ENCODE results near the gene PEX16. TPM values are rescaled to one million over a fixed set of nuclear protein-coding genes. Genes with fewer than 3 reads are reported as not detected.
"Not testable (repeated sequence)": the region's sequence is repeated elsewhere in the genome, so short reads cannot be mapped to it uniquely, and the experiment has no call there.

The PEX16 gene
- total and polyA plus RNA-seq, 5 donors from 2014 or later = 52.6 to 64.1 (median 61.4) TPM

- H3K9me3 Mint-ChIP-seq = peaks cover 0 to 2% (median 0%) of the 10 kb centered on the region in 7 donors
- no peak overlapping the region for H3K4me3 ChIP-seq (ENCODE audit: low read depth, low read length)
- H3K27ac Mint-ChIP-seq = no peak overlapping the region
- no peaks in the 10 kb centered on the region for H3K27me3 ChIP-seq (ENCODE audit: control insufficient read depth, insufficient read depth, low read length)
- H3K36me3 ChIP-seq (ENCODE audit: control insufficient read depth, insufficient read depth, low read length) = peaks cover 1% of the 10 kb centered on the region
- H3K4me1 Mint-ChIP-seq = peaks cover 0 to 16% (median 4%) of the 10 kb centered on the region in 4 donors
- H3K36me3 Mint-ChIP-seq = no peaks in the 10 kb centered on the region
- no peaks in the 10 kb centered on the region for H3K9me3 ChIP-seq (ENCODE audit: control insufficient read depth in 2 of 2, low read length in 2 of 2)
- no peak overlapping the region for H3K27ac ChIP-seq (ENCODE audit: insufficient read depth, low read length, poor library complexity, severe bottlenecking)
- peak overlapping the region in 2 of 4 donors; percentile 31 to 58 for H3K4me3 Mint-ChIP-seq
- peaks cover 18% of the 10 kb centered on the region for H3K4me1 ChIP-seq (ENCODE audit: control insufficient read depth, insufficient read depth, low read length, poor library complexity, severe bottlenecking)
- DNase-seq (no peak), ATAC-seq (ENCODE audit: low read depth in 2 of 2) (no peak)
- peaks cover 23% of the 10 kb centered on the region for H3K27me3 Mint-ChIP-seq
Measured at GRCh38 chr11:45904309-45904915, 13.3 kb downstream of the PEX16 start.

DNA sequence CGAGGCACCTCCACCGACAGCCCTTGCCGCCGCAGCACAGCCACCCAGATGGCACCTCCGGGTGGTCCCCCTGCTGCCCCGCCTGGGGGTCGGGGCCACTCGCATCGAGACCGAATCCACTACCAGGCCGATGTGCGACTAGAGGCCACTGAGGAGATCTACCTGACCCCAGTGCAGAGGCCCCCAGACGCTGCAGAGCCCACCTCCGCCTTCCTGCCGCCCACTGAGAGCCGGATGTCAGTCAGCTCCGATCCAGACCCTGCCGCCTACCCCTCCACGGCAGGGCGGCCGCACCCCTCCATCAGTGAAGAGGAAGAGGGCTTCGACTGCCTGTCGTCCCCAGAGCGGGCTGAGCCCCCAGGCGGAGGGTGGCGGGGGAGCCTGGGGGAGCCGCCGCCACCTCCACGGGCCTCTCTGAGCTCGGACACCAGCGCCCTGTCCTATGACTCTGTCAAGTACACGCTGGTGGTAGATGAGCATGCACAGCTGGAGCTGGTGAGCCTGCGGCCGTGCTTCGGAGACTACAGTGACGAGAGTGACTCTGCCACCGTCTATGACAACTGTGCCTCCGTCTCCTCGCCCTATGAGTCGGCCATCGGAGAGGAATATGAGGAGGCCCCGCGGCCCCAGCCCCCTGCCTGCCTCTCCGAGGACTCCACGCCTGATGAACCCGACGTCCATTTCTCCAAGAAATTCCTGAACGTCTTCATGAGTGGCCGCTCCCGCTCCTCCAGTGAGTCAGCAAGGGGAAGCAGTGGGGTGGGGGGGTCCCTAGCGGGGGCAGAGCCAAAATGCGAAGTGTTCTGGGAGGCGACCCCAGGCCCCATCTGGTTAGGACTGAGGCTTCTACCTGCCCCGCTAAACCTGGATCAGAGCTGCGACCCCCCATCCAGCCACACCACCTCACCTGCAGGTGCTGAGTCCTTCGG is 15.0 kb downstream of the PEX16 start:
- peaks cover 0 to 23% (median 5%) of the 10 kb centered on the region in 4 donors for H3K4me1 Mint-ChIP-seq
- Histone ChIP-seq H3K27me3 (ENCODE audit: control insufficient read depth, insufficient read depth, low read length) (peaks cover 12% of the 10 kb centered on the region), H3K9me3 (ENCODE audit: control insufficient read depth in 2 of 2, low read length in 2 of 2) (no peaks in the 10 kb centered on the region), H3K4me3 (ENCODE audit: low read depth, low read length) (no peak overlapping the region), H3K27ac (ENCODE audit: insufficient read depth, low read length, poor library complexity, severe bottlenecking) (no peak overlapping the region), H3K4me1 (ENCODE audit: control insufficient read depth, insufficient read depth, low read length, poor library complexity, severe bottlenecking) (peaks cover 26% of the 10 kb centered on the region), H3K36me3 (ENCODE audit: control insufficient read depth, insufficient read depth, low read length) (no peaks in the 10 kb centered on the region)
- no peak overlapping the region for H3K4me3 Mint-ChIP-seq
- peaks cover 0 to 4% (median 0%) of the 10 kb centered on the region in 7 donors for H3K9me3 Mint-ChIP-seq
- H3K27ac Mint-ChIP-seq = no peak overlapping the region
- DNase-seq (no peak), ATAC-seq (ENCODE audit: low read depth in 2 of 2) (no peak)
- H3K36me3 Mint-ChIP-seq = no peaks in the 10 kb centered on the region
- H3K27me3 Mint-ChIP-seq = peaks cover 38% of the 10 kb centered on the region

DNA sequence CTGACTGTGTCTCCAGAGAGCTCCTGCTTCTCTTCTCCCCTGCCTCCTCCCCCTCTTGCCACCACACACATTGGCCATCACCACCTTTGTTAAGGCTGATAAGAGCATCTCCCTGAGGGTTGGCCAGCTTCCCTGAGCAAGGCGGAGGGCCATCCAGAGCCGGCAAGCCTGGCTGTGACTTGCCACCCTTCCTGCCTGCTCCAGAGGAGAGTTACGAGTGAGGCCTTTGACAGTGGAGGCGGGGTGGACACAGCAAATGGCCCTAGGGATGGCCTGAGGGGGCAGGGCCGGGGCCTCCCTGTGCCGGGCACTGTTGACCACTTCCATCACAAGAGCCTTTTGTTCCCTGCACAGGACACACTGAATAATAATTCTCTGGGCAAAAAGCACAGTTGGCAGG is 16.1 kb downstream of the PEX16 start:
- Histone ChIP-seq H3K4me3 (ENCODE audit: low read depth, low read length) (no peak overlapping the region), H3K27ac (ENCODE audit: insufficient read depth, low read length, poor library complexity, severe bottlenecking) (no peak overlapping the region), H3K27me3 (ENCODE audit: control insufficient read depth, insufficient read depth, low read length) (peaks cover 15% of the 10 kb centered on the region), H3K36me3 (ENCODE audit: control insufficient read depth, insufficient read depth, low read length) (no peaks in the 10 kb centered on the region), H3K9me3 (ENCODE audit: control insufficient read depth in 2 of 2, low read length in 2 of 2) (no peaks in the 10 kb centered on the region), H3K4me1 (ENCODE audit: control insufficient read depth, insufficient read depth, low read length, poor library complexity, severe bottlenecking) (peaks cover 26% of the 10 kb centered on the region)
- no peak for DNase-seq
- peak overlapping the region in 2 of 4 donors; percentile 33 to 47 for H3K4me3 Mint-ChIP-seq
- no peak overlapping the region for H3K27ac Mint-ChIP-seq
- H3K36me3 Mint-ChIP-seq = no peaks in the 10 kb centered on the region
- H3K9me3 Mint-ChIP-seq = peaks cover 0 to 4% (median 0%) of the 10 kb centered on the region in 7 donors
- peaks cover 0 to 21% (median 5%) of the 10 kb centered on the region in 4 donors for H3K4me1 Mint-ChIP-seq
- H3K27me3 Mint-ChIP-seq = peaks cover 48% of the 10 kb centered on the region
- ATAC-seq (ENCODE audit: low read depth in 2 of 2) = no peak

DNA sequence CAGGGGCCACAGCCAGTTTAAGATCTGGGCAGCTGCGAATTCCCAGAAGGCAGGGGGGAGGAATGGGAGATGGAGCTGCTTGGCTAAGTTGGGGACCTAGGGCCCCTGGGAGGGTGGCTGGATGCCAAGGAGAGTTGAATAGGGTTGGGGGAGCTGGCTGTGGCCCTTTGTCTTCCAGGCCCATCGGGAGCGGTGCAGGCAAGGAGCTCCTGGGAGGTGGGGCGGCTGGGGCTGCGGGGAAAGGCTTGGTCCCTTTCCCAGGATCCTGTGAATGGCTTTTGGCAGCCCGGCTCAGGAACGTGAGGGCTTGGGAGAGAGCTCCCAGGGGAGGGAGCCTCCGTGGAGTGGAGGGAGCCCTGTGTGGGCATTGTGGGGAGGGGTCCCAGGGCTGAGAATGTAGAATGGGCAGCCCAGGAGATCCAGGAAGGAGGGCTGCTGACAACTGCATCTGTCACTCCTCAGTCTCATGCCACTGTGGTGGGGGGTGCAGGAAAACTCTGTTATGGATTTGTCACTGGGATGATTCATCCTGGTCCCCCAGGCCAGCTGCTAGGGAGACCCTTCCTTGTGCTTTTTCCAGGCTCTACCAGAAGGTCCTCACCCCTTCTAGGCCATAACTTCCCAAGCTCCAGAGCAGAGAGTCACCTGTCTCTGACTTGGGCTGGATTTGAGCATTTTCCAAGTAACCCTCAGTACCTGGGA is 16.6 kb downstream of the PEX16 start:
- peak overlapping the region in 1 of 3 donors; percentile 62 for H3K27ac Mint-ChIP-seq

GRCh38 chr11:45900175-45900800 is 17.4 kb downstream of the PEX16 start:
- Histone ChIP-seq H3K27me3 (ENCODE audit: control insufficient read depth, insufficient read depth, low read length) (peaks cover 15% of the 10 kb centered on the region), H3K4me1 (ENCODE audit: control insufficient read depth, insufficient read depth, low read length, poor library complexity, severe bottlenecking) (peaks cover 16% of the 10 kb centered on the region)
- not testable (repeated sequence) for H3K9me3 ChIP-seq (ENCODE audit: control insufficient read depth in 2 of 2, low read length in 2 of 2); H3K9me3 Mint-ChIP-seq; H3K4me3 ChIP-seq (ENCODE audit: low read depth, low read length); H3K36me3 Mint-ChIP-seq; H3K27ac ChIP-seq (ENCODE audit: insufficient read depth, low read length, poor library complexity, severe bottlenecking); ATAC-seq (ENCODE audit: low read depth in 2 of 2); H3K27ac Mint-ChIP-seq; H3K36me3 ChIP-seq (ENCODE audit: control insufficient read depth, insufficient read depth, low read length); DNase-seq
- H3K4me3 Mint-ChIP-seq = peak overlapping the region in 2 of 4 donors; percentile 50 to 65
- H3K27me3 Mint-ChIP-seq = peaks cover 58% of the 10 kb centered on the region
- peaks cover 0 to 14% (median 1%) of the 10 kb centered on the region in 4 donors for H3K4me1 Mint-ChIP-seq

More for the DNA sequence above, 16.6 kb downstream of the PEX16 start:
- Histone ChIP-seq H3K36me3 (ENCODE audit: control insufficient read depth, insufficient read depth, low read length) (no peaks in the 10 kb centered on the region), H3K27me3 (ENCODE audit: control insufficient read depth, insufficient read depth, low read length) (peaks cover 15% of the 10 kb centered on the region), H3K4me1 (ENCODE audit: control insufficient read depth, insufficient read depth, low read length, poor library complexity, severe bottlenecking) (peaks cover 22% of the 10 kb centered on the region), H3K9me3 (ENCODE audit: control insufficient read depth in 2 of 2, low read length in 2 of 2) (no peaks in the 10 kb centered on the region), H3K27ac (ENCODE audit: insufficient read depth, low read length, poor library complexity, severe bottlenecking) (no peak overlapping the region), H3K4me3 (ENCODE audit: low read depth, low read length) (no peak overlapping the region)
- Mint-ChIP-seq H3K9me3 (peaks cover 0 to 4% (median 0%) of the 10 kb centered on the region in 7 donors), H3K27me3 (peaks cover 51% of the 10 kb centered on the region), H3K36me3 (no peaks in the 10 kb centered on the region), H3K4me3 (peak overlapping the region; percentile 33 to 76 (median 56)), H3K4me1 (peaks cover 0 to 17% (median 1%) of the 10 kb centered on the region in 4 donors)
- no peak for DNase-seq
- no peak for ATAC-seq (ENCODE audit: low read depth in 2 of 2)

GRCh38 chr11:45899448-45900174 is 18.1 kb downstream of the PEX16 start:
- H3K4me1 Mint-ChIP-seq = peaks cover 0 to 17% (median 1%) of the 10 kb centered on the region in 4 donors
- peaks cover 0 to 5% (median 0%) of the 10 kb centered on the region in 7 donors for H3K9me3 Mint-ChIP-seq
- H3K4me3 Mint-ChIP-seq = peak overlapping the region in 3 of 4 donors; percentile 62 to 77 (median 70)
- Histone ChIP-seq H3K4me1 (ENCODE audit: control insufficient read depth, insufficient read depth, low read length, poor library complexity, severe bottlenecking) (peaks cover 16% of the 10 kb centered on the region), H3K9me3 (ENCODE audit: control insufficient read depth in 2 of 2, low read length in 2 of 2) (no peaks in the 10 kb centered on the region), H3K36me3 (ENCODE audit: control insufficient read depth, insufficient read depth, low read length) (no peaks in the 10 kb centered on the region), H3K4me3 (ENCODE audit: low read depth, low read length) (no peak overlapping the region), H3K27me3 (ENCODE audit: control insufficient read depth, insufficient read depth, low read length) (peaks cover 15% of the 10 kb centered on the region), H3K27ac (ENCODE audit: insufficient read depth, low read length, poor library complexity, severe bottlenecking) (no peak overlapping the region)
- H3K27me3 Mint-ChIP-seq = peaks cover 65% of the 10 kb centered on the region
- no peaks in the 10 kb centered on the region for H3K36me3 Mint-ChIP-seq
- no peak overlapping the region for H3K27ac Mint-ChIP-seq
- ATAC-seq (ENCODE audit: low read depth in 2 of 2) (peak; percentile 44 to 55), DNase-seq (peak; percentile 37 to 62 (median 49))

Data from CD4-positive, CD25-positive, alpha-beta regulatory T cell (primary cell).